ENCODE measurements around the gene UTP25. TPM values are rescaled to one million over a fixed set of nuclear protein-coding genes. Genes with fewer than 3 reads are reported as not detected.

Gene UTP25
- total and polyA plus RNA-seq, 8 donors = 1.1 to 10.6 (median 2.2) TPM

- Histone ChIP-seq H3K36me3 (peaks cover 4 to 42% (median 26%) of the 10 kb centered on the region in 4 donors), H3K27ac (peak overlapping the region in 3 of 5 donors; percentile 1 to 17 (median 7)), H3K4me1 (peaks cover 5 to 53% (median 30%) of the 10 kb centered on the region in 4 donors), H3K27me3 (no peaks in the 10 kb centered on the region), H3K4me3 (no peak overlapping the region), H3K9me3 (no peaks in the 10 kb centered on the region)
- TF ChIP-seq EP300 (IDR thresholded peaks at IDR 0.05) (no peak), POLR2A (IDR thresholded peaks at IDR 0.05) (no peak), POLR2AphosphoS5 (IDR thresholded peaks at IDR 0.05) (no peak), CTCF (IDR thresholded peaks at IDR 0.05) (no peak)
- no peak for DNase-seq
- intact Hi-C loops (cut with DNase I; ENCODE audit: low total_unique reads) = no loop called here
- 58 to 75% (median 64%) methylated on average over 9 of the region's 9 CpGs for WGBS, 5 donors
These were observed 29.7 kb upstream of the UTP25 start for GRCh38 chr1:209797978-209798639.

- peaks cover 0 to 12% (median 7%) of the 10 kb centered on the region in 4 donors for H3K36me3 ChIP-seq
- no peak for TF ChIP-seq POLR2AphosphoS5 (IDR thresholded peaks at IDR 0.05)
- no peak for TF ChIP-seq CTCF (IDR thresholded peaks at IDR 0.05)
- TF ChIP-seq EP300 (IDR thresholded peaks at IDR 0.05) = no peak
- no peak for TF ChIP-seq POLR2A (IDR thresholded peaks at IDR 0.05)
- peak overlapping the region; percentile 59 to 89 (median 79) for H3K27ac ChIP-seq
- WGBS, 5 donors = 42 to 60% (median 49%) methylated on average over 5 of the region's 5 CpGs
- no peaks in the 10 kb centered on the region for H3K9me3 ChIP-seq
- intact Hi-C loops (cut with DNase I; ENCODE audit: low total_unique reads) = no loop called here
- DNase-seq = peak in 1 of 2 donors; percentile 40
- H3K4me1 ChIP-seq = peaks cover 7 to 61% (median 39%) of the 10 kb centered on the region in 4 donors
- no peak overlapping the region for H3K4me3 ChIP-seq
- H3K27me3 ChIP-seq = peaks cover 0 to 11% (median 4%) of the 10 kb centered on the region in 3 donors
These were observed 26.6 kb upstream of the UTP25 start for GRCh38 chr1:209800984-209801834.

GRCh38 chr1:209802117-209802779 is 25.5 kb upstream of the UTP25 start:
- H3K27ac ChIP-seq = peak overlapping the region; percentile 59 to 89 (median 80)
- H3K36me3 ChIP-seq = peaks cover 0 to 11% (median 6%) of the 10 kb centered on the region in 4 donors
- TF ChIP-seq POLR2A (IDR thresholded peaks at IDR 0.05) = peak in 1 of 4 donors; percentile 9
- no peak for TF ChIP-seq EP300 (IDR thresholded peaks at IDR 0.05)
- peak in 1 of 3 donors; percentile 21 for TF ChIP-seq POLR2AphosphoS5 (IDR thresholded peaks at IDR 0.05)
- no peak for TF ChIP-seq CTCF (IDR thresholded peaks at IDR 0.05)
- peaks cover 10 to 59% (median 40%) of the 10 kb centered on the region in 4 donors for H3K4me1 ChIP-seq
- intact Hi-C loops (cut with DNase I; ENCODE audit: low total_unique reads) = no loop called here
- peak in 1 of 2 donors; percentile 59 for DNase-seq
- no peaks in the 10 kb centered on the region for H3K9me3 ChIP-seq
- peak overlapping the region in 1 of 4 donors; percentile 51 for H3K4me3 ChIP-seq
- peaks cover 0 to 13% (median 4%) of the 10 kb centered on the region in 3 donors for H3K27me3 ChIP-seq
- WGBS, 5 donors = 38 to 78% (median 44%) methylated on average over 4 of the region's 4 CpGs

GRCh38 chr1:209802780-209803152 is 25.0 kb upstream of the UTP25 start:
- Histone ChIP-seq H3K4me1 (peaks cover 10 to 56% (median 36%) of the 10 kb centered on the region in 4 donors), H3K36me3 (peaks cover 0 to 11% (median 6%) of the 10 kb centered on the region in 4 donors), H3K27me3 (peaks cover 0 to 13% (median 4%) of the 10 kb centered on the region in 3 donors), H3K27ac (peak overlapping the region; percentile 58 to 89 (median 74)), H3K9me3 (no peaks in the 10 kb centered on the region), H3K4me3 (peak overlapping the region in 1 of 4 donors; percentile 51)
- TF ChIP-seq POLR2AphosphoS5 (IDR thresholded peaks at IDR 0.05) = no peak
- TF ChIP-seq POLR2A (IDR thresholded peaks at IDR 0.05) = no peak
- no peak for TF ChIP-seq CTCF (IDR thresholded peaks at IDR 0.05)
- TF ChIP-seq EP300 (IDR thresholded peaks at IDR 0.05) = no peak
- no peak for DNase-seq
- intact Hi-C loops (cut with DNase I; ENCODE audit: low total_unique reads) = no loop called here
- WGBS, 5 donors = 67 to 86% (median 78%) methylated on average over 3 to 4 of the region's 4 CpGs

Data from stomach (tissue), 9 donors.